HL-60 (cell line): Measurements from ENCODE around the gene ATG101.

Experiments
- CTCF ChIP-seq: IDR thresholded peaks from one replicate; pipeline ENCODE4 v1.5.1; 2011; ENCODE audit warnings: low read length, control low read depth, inconsistent platforms; ENCODE audit not compliant: insufficient read depth
- GABPA ChIP-seq: IDR thresholded peaks from 2 replicates; pipeline ENCODE4 v1.6.1; 2012; ENCODE audit warnings: low read depth
- POLR2AphosphoS5 ChIP-seq: IDR thresholded peaks from 2 replicates; pipeline ENCODE4 v1.6.1; 2012; ENCODE audit warnings: low read depth
- REST ChIP-seq: IDR thresholded peaks from 2 replicates; pipeline ENCODE4 v1.6.1; 2012; ENCODE audit warnings: low read depth; ENCODE audit not compliant: insufficient replicate concordance
- SPI1 ChIP-seq: IDR thresholded peaks from 2 replicates; pipeline ENCODE4 v1.6.1; 2012; ENCODE audit warnings: low read depth, mild to moderate bottlenecking, borderline replicate concordance

- TF ChIP-seq CTCF: no peak
- no peak for TF ChIP-seq POLR2AphosphoS5
- no peak for TF ChIP-seq SPI1
- TF ChIP-seq GABPA: no peak
- no peak for TF ChIP-seq REST
Observed at GRCh38 chr12:52125476-52125900, 55.7 kb downstream of the ATG101 start.
